Measurements from ENCODE around the gene EXOC3L2. TPM values are rescaled to one million over a fixed set of nuclear protein-coding genes. Genes with fewer than 3 reads are reported as not detected.
A peak's percentile ranks its signal among the peaks of the same experiment; 100 is the strongest.

EXOC3L2 gene
- total and polyA plus RNA-seq, 10 of the 15 experiments (the other 5 are each of a cell fraction or from before 2014, with no cell fraction given): not detected

DNA sequence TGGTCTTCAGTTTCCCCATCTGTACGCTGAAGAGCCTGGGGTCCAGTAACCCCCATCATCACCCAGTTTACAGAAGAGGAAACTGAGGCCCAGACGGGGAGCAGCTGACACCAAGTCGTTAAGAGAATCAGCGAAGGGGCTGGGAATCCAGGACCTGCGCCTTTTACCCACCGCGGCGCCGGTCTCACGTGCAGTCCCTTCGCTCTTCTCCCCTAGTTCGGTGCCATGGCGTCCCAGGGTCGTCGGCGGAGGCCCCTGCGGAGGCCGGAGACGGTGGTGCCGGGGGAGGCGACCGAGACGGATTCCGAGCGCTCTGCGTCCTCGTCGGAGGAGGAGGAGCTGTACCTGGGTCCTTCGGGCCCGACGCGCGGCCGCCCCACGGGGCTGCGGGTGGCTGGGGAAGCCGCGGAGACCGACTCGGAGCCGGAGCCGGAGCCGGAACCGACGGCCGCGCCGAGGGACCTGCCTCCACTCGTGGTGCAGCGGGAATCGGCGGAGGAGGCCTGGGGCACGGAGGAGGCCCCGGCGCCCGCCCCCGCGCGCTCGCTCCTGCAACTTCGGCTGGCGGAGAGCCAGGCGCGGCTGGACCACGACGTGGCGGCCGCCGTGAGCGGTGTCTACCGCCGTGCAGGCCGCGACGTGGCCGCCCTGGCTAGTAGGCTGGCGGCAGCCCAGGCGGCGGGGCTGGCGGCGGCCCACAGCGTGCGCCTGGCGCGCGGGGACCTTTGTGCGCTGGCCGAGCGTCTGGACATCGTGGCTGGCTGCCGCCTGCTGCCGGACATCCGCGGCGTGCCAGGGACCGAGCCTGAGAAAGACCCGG, 65.9 kb downstream of the EXOC3L2 start (continued):
- TF ChIP-seq, protein P1, sequence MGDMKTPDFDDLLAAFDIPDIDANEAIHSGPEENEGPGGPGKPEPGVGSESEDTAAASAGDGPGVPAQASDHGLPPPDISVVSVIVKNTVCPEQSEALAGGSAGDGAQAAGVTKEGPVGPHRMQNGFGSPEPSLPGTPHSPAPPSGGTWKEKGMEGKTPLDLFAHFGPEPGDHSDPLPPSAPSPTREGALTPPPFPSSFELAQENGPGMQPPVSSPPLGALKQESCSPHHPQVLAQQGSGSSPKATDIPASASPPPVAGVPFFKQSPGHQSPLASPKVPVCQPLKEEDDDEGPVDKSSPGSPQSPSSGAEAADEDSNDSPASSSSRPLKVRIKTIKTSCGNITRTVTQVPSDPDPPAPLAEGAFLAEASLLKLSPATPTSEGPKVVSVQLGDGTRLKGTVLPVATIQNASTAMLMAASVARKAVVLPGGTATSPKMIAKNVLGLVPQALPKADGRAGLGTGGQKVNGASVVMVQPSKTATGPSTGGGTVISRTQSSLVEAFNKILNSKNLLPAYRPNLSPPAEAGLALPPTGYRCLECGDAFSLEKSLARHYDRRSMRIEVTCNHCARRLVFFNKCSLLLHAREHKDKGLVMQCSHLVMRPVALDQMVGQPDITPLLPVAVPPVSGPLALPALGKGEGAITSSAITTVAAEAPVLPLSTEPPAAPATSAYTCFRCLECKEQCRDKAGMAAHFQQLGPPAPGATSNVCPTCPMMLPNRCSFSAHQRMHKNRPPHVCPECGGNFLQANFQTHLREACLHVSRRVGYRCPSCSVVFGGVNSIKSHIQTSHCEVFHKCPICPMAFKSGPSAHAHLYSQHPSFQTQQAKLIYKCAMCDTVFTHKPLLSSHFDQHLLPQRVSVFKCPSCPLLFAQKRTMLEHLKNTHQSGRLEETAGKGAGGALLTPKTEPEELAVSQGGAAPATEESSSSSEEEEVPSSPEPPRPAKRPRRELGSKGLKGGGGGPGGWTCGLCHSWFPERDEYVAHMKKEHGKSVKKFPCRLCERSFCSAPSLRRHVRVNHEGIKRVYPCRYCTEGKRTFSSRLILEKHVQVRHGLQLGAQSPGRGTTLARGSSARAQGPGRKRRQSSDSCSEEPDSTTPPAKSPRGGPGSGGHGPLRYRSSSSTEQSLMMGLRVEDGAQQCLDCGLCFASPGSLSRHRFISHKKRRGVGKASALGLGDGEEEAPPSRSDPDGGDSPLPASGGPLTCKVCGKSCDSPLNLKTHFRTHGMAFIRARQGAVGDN (IDR thresholded peaks at IDR 0.05): 0 out of 2 replicates have a peak, but pooled peaks have one; percentile 29
- TF ChIP-seq LARP7 (IDR thresholded peaks at IDR 0.05) (peak; percentile 91), IKZF1 (conservative IDR thresholded peaks at IDR 0.05) (peak; percentile 73), TBL1XR1 (IDR thresholded peaks at IDR 0.05; ENCODE audit: low read depth, low read length) (no peak), EGR1 (IDR thresholded peaks at IDR 0.05; ENCODE audit: borderline replicate concordance in 1 of 2, low read depth in 2 of 2, low read length in 2 of 2) (peak; percentile 4 to 94), TAF1 (IDR thresholded peaks at IDR 0.05; ENCODE audit: borderline replicate concordance, low read depth, low read length) (no peak), ZBED1 (IDR thresholded peaks at IDR 0.05; ENCODE audit: borderline replicate concordance) (no peak)

All from GM12878 (cell line).